Body of pancreas (tissue), 4 donors: ENCODE measurements around the gene PDGFD. TPM values are rescaled to one million over a fixed set of nuclear protein-coding genes. Genes with fewer than 3 reads are reported as not detected.

Experiments used
- ATAC-seq: fragments of 150-250 bp; one replicate; pipeline ENCODE4 v1.9.1; 2016
- DNase-seq, 4 donors: peaks; one replicate each; pipeline ENCODE4 v3.0.0-alpha.2; 2019
- H3K27ac ChIP-seq, 4 donors: fragments of 200-600 bp; sonication (generic); 1 replicate in 3 of 4; 2 replicates in 1 of 4; pipeline versions ENCODE4 v1.5.1 to v1.6.1; 2016 to 2019; ENCODE audit warnings: mild to moderate bottlenecking in 1 of 4, mixed read lengths in 1 of 4, moderate library complexity in 1 of 4
- H3K27me3 ChIP-seq, 2 donors: fragments of 200-600 bp; sonication (generic); one replicate each; pipeline ENCODE4 v1.6.0; 2016; ENCODE audit warnings: mild to moderate bottlenecking in 1 of 2
- H3K36me3 ChIP-seq, 2 donors: fragments of 200-600 bp; sonication (generic); replicated peaks in 1 of 2; 2 replicates each; pipeline ENCODE4 v1.5.1; 2016; ENCODE audit warnings: low read depth in 2 of 2; ENCODE audit not compliant: insufficient read depth in 1 of 2
- H3K4me1 ChIP-seq: fragments of 200-600 bp; sonication (generic); one replicate; pipeline ENCODE4 v1.6.0; 2016
- H3K4me3 ChIP-seq, 2 donors: fragments of 200-600 bp; sonication (generic); 1 replicate in 1 of 2; 2 replicates in 1 of 2; pipeline ENCODE4 v1.5.1; 2016 to 2019
- H3K9me3 ChIP-seq, 3 donors: fragments of 200-600 bp; sonication (generic); 1 replicate in 2 of 3; 2 replicates in 1 of 3; pipeline ENCODE4 v1.5.1; 2016
- CTCF ChIP-seq, 7 experiments: fragments of 450-650 bp in 4 of 7; fragments of 200-600 bp in 3 of 7; sonication (generic) in 3 of 7; IDR thresholded peaks; one replicate each; pipeline ENCODE4 v1.5.1; 2016 to 2019; ENCODE audit warnings: antibody characterized with exemption in 7 of 7
- POLR2A ChIP-seq, 3 donors: fragments of 450-650 bp; IDR thresholded peaks; one replicate each; pipeline ENCODE4 v1.6.1; 2016; ENCODE audit warnings: antibody characterized with exemption in 3 of 3, mild to moderate bottlenecking in 2 of 3
- WGBS, 2 donors: methylation state at CpG; one replicate each; pipeline ENCODE4 v1.1.5; 2017; 5-methylcytosine and 5-hydroxymethylcytosine counted together
- intact Hi-C: fragments of 100-400 bp; cut with DNase I; formaldehyde crosslinking; loops from one replicate; pipeline ENCODE4 v1.15.1; 2023
- total RNA-seq, 2 donors: library from RNA; depleted of rRNA; stranded (reverse); fragments of >200 nt; gene quantifications; one replicate each; pipeline ENCODE4 v1.1.0, GENCODE V29; 2016

Gene PDGFD
- total RNA-seq, 2 donors from 2014 or later = 26.7 to 43.1 TPM

GRCh38 chr11:103862802-103863174 is 301.2 kb downstream of the PDGFD start:
- 83 to 88% methylated on average over 3 of the region's 3 CpGs for WGBS, 2 donors
- no peak overlapping the region for H3K4me3 ChIP-seq
- intact Hi-C loops = no loop called here

GRCh38 chr11:103862094-103862801 is 301.7 kb downstream of the PDGFD start:
- Histone ChIP-seq H3K4me3 (no peak overlapping the region), H3K4me1 (no peaks in the 10 kb centered on the region), H3K36me3 (no peaks in the 10 kb centered on the region), H3K9me3 (no peaks in the 10 kb centered on the region), H3K27me3 (no peaks in the 10 kb centered on the region), H3K27ac (no peak overlapping the region)
- intact Hi-C loops = no loop called here
- 59 to 70% methylated on average over 9 of the region's 9 CpGs for WGBS, 2 donors
- no peak for ATAC-seq
- DNase-seq = no peak
- no peak for TF ChIP-seq POLR2A (IDR thresholded peaks at IDR 0.05)
- no peak for TF ChIP-seq CTCF (IDR thresholded peaks at IDR 0.05)

More at GRCh38 chr11:103862802-103863174, 301.2 kb downstream of the PDGFD start:
- Histone ChIP-seq H3K27me3 (no peaks in the 10 kb centered on the region), H3K27ac (no peak overlapping the region), H3K9me3 (no peaks in the 10 kb centered on the region), H3K4me1 (no peaks in the 10 kb centered on the region), H3K36me3 (no peaks in the 10 kb centered on the region)
- DNase-seq = no peak
- ATAC-seq = no peak
- TF ChIP-seq CTCF (IDR thresholded peaks at IDR 0.05) = no peak
- TF ChIP-seq POLR2A (IDR thresholded peaks at IDR 0.05) = no peak

Other genes with a start within 250 kb of the PDGFD start
- gene DDI1, start 127.5 kb downstream of the PDGFD start, total RNA-seq = not detected